K562 (cell line): ENCODE data around the gene ARHGAP28. TPM values are rescaled to one million over a fixed set of nuclear protein-coding genes. Genes with fewer than 3 reads are reported as not detected.

Experiments
- ATAC-seq: fragments of 200-7000 bp; cut with Tn5 transposase; 3 replicates; pipeline ENCODE4 v1.9.1; 2020; ENCODE audit warnings: moderate library complexity
- BruUV-seq: library from RNA; stranded (reverse); fragments of 400-500 nt; replicated peaks from 2 replicates; lab custom pipeline; 2021; lab: Mats Ljungman, UMichigan
- CTCF ChIA-PET: fragments of 300-600 bp; formaldehyde crosslinking; extraction: SDS; loops from one replicate; lab custom pipeline; 2021; ENCODE audit warnings: low intra/inter-chr PET ratio; lab: Yijun Ruan, JAX
- POLR2A ChIA-PET: fragments of 300-600, 350-650 bp; sonication (Branson Sonifier 250); formaldehyde crosslinking; extraction: SDS; loops from one replicate; lab custom pipeline; 2021; ENCODE audit warnings: antibody characterized with exemption, inconsistent platforms; lab: Yijun Ruan, JAX
- DNase-seq, 4 experiments: peaks; one replicate each; pipeline versions ENCODE4 v3.0.0 to v3.0.0-alpha.2; 2011 to 2018; ENCODE audit warnings: low spot score in 3 of 4, mixed read lengths in 3 of 4; ENCODE audit errors: extremely low read depth in 1 of 4
- FAIRE-seq: peaks from 2 replicates; lab custom pipeline; 2011; peaks lifted over from hg19 to GRCh38; lab: Jason Lieb, UNC
- H2AFZ ChIP-seq: 2 replicates; pipeline ENCODE4 v1.6.0; 2011; ENCODE audit warnings: low read depth, low read length, control low read depth, inconsistent platforms
- H3K27ac ChIP-seq: fragments of 200-600 bp; 3 replicates; pipeline ENCODE4 v1.8.0; 2011; ENCODE audit warnings: low read depth, mild to moderate bottlenecking, control low read depth, inconsistent platforms, low read length, moderate library complexity, mixed read lengths; ENCODE audit errors: extremely low read depth
- H3K27me3 ChIP-seq, 2 experiments: fragments of 300-600 bp in 1 of 2; 2 replicates in 1 of 2; 3 replicates in 1 of 2; pipeline versions ENCODE4 v1.6.0 to v1.8.0; 2011; ENCODE audit warnings: inconsistent platforms in 2 of 2, low read length in 2 of 2, mild to moderate bottlenecking in 1 of 2, mixed read lengths in 1 of 2, moderate library complexity in 1 of 2; ENCODE audit not compliant: control insufficient read depth in 2 of 2, insufficient read depth in 2 of 2
- H3K36me3 ChIP-seq: fragments of 300-600 bp; 3 replicates; pipeline ENCODE4 v1.8.0; 2011; ENCODE audit warnings: mild to moderate bottlenecking, low read length, inconsistent platforms; ENCODE audit not compliant: control insufficient read depth, insufficient read depth
- H3K4me1 ChIP-seq, 2 experiments: fragments of 200-600 bp in 1 of 2; replicated peaks in 1 of 2; 2 replicates in 1 of 2; 3 replicates in 1 of 2; pipeline versions ENCODE4 v1.5.1 to v1.8.0; 2011; ENCODE audit warnings: inconsistent platforms in 2 of 2, low read length in 2 of 2, mild to moderate bottlenecking in 1 of 2, mixed read lengths in 1 of 2, moderate library complexity in 1 of 2; ENCODE audit not compliant: control insufficient read depth in 2 of 2, insufficient read depth in 2 of 2
- H3K4me2 ChIP-seq: 2 replicates; pipeline ENCODE4 v1.6.1; 2011; ENCODE audit warnings: low read length, control low read depth, inconsistent platforms, mixed read lengths; ENCODE audit not compliant: insufficient read depth
- H3K4me3 ChIP-seq: fragments of 200-600 bp; sonication (generic), shearing (Covaris generic); 2 replicates; pipeline ENCODE4 v1.5.1; 2016; ENCODE audit warnings: control low read depth, inconsistent platforms
- H3K79me2 ChIP-seq: fragments of 200-600 bp; 3 replicates; pipeline ENCODE4 v1.8.0; 2011; ENCODE audit warnings: low read length, inconsistent platforms; ENCODE audit not compliant: control insufficient read depth, insufficient read depth
- H3K9ac ChIP-seq, 2 experiments: 2 replicates each; pipeline versions ENCODE4 v1.6.0 to v1.6.1; 2011; ENCODE audit warnings: low read depth in 2 of 2, low read length in 2 of 2, control low read depth in 1 of 2, inconsistent platforms in 1 of 2, mild to moderate bottlenecking in 1 of 2, mixed read lengths in 1 of 2; ENCODE audit not compliant: insufficient read depth in 1 of 2
- H3K9me1 ChIP-seq: one replicate; pipeline ENCODE4 v1.6.0; 2011; ENCODE audit warnings: inconsistent platforms, mild to moderate bottlenecking, low read length, moderate library complexity; ENCODE audit not compliant: control insufficient read depth, insufficient read depth
- H3K9me3 ChIP-seq: replicated peaks from 2 replicates; pipeline ENCODE4 v1.5.1; 2011; ENCODE audit warnings: low read depth, low read length, inconsistent platforms; ENCODE audit not compliant: control insufficient read depth, insufficient read depth
- H4K20me1 ChIP-seq: replicated peaks from 2 replicates; pipeline ENCODE4 v1.6.1; 2011; ENCODE audit warnings: low read length, inconsistent platforms, mixed read lengths; ENCODE audit not compliant: control insufficient read depth, insufficient read depth
- ATF4 ChIP-seq: fragments of 450-650 bp; formaldehyde crosslinking; IDR thresholded peaks from 2 replicates; pipeline ENCODE4 v1.4.0; 2022; ENCODE audit warnings: mild to moderate bottlenecking, moderate library complexity
- ATF7 ChIP-seq: fragments of 450-650 bp; IDR thresholded peaks from 2 replicates; pipeline ENCODE4 v1.7.1; 2014; ENCODE audit warnings: mild to moderate bottlenecking, moderate library complexity
- BRF2 ChIP-seq: IDR thresholded peaks from 3 replicates; pipeline ENCODE4 v1.6.1; 2011; ENCODE audit warnings: borderline replicate concordance, mild to moderate bottlenecking; ENCODE audit not compliant: insufficient read length, insufficient read depth
- CHD4 ChIP-seq: fragments of 200-600 bp; sonication (generic); IDR thresholded peaks from 3 replicates; pipeline ENCODE4 v1.6.1; 2012; ENCODE audit warnings: low read depth, mild to moderate bottlenecking, mixed read lengths, low read length, inconsistent platforms; ENCODE audit not compliant: insufficient read depth, insufficient replicate concordance, poor library complexity, severe bottlenecking
- CREB3L1 ChIP-seq: fragments of 450-650 bp; IDR thresholded peaks from 2 replicates; pipeline ENCODE4 v1.6.1; 2014; ENCODE audit warnings: low read depth, mild to moderate bottlenecking, moderate library complexity, borderline replicate concordance
- KDM5B ChIP-seq: fragments of 200-600 bp; sonication (generic); IDR thresholded peaks from 2 replicates; pipeline ENCODE4 v1.6.1; 2012; ENCODE audit warnings: low read depth, mild to moderate bottlenecking, moderate library complexity, low read length, control low read depth, inconsistent platforms; ENCODE audit not compliant: insufficient replicate concordance
- MECOM ChIP-seq: fragments of 250-450 bp; sonication (Bioruptor Pico); IDR thresholded peaks from 2 replicates; pipeline ENCODE4 v1.8.0; 2022; ENCODE audit warnings: inconsistent platforms
- NCOR1 ChIP-seq: fragments of 450-650 bp; IDR thresholded peaks from 2 replicates; pipeline ENCODE4 v1.6.1; 2016; ENCODE audit warnings: mild to moderate bottlenecking, moderate library complexity
- NFYB ChIP-seq: IDR thresholded peaks from 2 replicates; pipeline ENCODE4 v1.6.1; 2011; ENCODE audit warnings: mild to moderate bottlenecking, moderate library complexity; ENCODE audit not compliant: insufficient read length; ENCODE audit errors: extremely low read depth
- OTX1 ChIP-seq: fragments of 450-650 bp; formaldehyde crosslinking; IDR thresholded peaks from 2 replicates; pipeline ENCODE4 v1.4.0; 2022; ENCODE audit warnings: mild to moderate bottlenecking
- RBM14 ChIP-seq: fragments of 200-400 bp; formaldehyde crosslinking; IDR thresholded peaks from 2 replicates; pipeline ENCODE4 v1.6.1; 2018; ENCODE audit warnings: low read depth, mild to moderate bottlenecking, low read length, moderate library complexity, borderline replicate concordance; ENCODE audit not compliant: insufficient read depth
- SMARCB1 ChIP-seq: IDR thresholded peaks from 2 replicates; pipeline ENCODE4 v1.6.1; 2011; ENCODE audit warnings: improper control_type of control experiment, low read depth; ENCODE audit not compliant: insufficient read length
- THRB ChIP-seq: fragments of 450-650 bp; formaldehyde crosslinking; conservative IDR thresholded peaks from 2 replicates; pipeline ENCODE4 v1.4.0; 2022; ENCODE audit warnings: mild to moderate bottlenecking, missing genetic modification characterization
- U2AF2 ChIP-seq: fragments of 200-400 bp; formaldehyde crosslinking; optimal IDR thresholded peaks from 2 replicates; pipeline ENCODE3; 2017; ENCODE audit warnings: low read depth, mild to moderate bottlenecking, low read length
- ZBTB2 ChIP-seq: fragments of 450-650 bp; IDR thresholded peaks from 2 replicates; pipeline ENCODE4 v1.6.1; 2016; ENCODE audit warnings: antibody characterized with exemption
- ZNF311 ChIP-seq: fragments of 250-450 bp; sonication (Bioruptor Pico); IDR thresholded peaks from 2 replicates; pipeline ENCODE4 v1.4.0; 2020; ENCODE audit warnings: mild to moderate bottlenecking, moderate library complexity
- ZNF384 ChIP-seq: IDR thresholded peaks from 2 replicates; pipeline ENCODE4 v1.6.1; 2012; ENCODE audit warnings: low read depth, low read length, improper control_type of control experiment
- WGBS: fragments of 100-300 bp; shearing (Covaris generic); methylation state at CpG from one replicate; pipeline ENCODE4 v1.1.6; 2016; ENCODE audit warnings: low coverage, mixed read lengths; ENCODE audit not compliant: insufficient coverage; ENCODE audit errors: missing lambda C conversion rate; 5-methylcytosine and 5-hydroxymethylcytosine counted together
- in situ Hi-C: fragments of 300-500 bp; cut with MboI; formaldehyde crosslinking; loops from 4 replicates; pipeline ENCODE4 v1.15.0; 2018; ENCODE audit warnings: inconsistent platforms, mixed read lengths
- intact Hi-C: fragments of 100-400 bp; cut with micrococcal nuclease; formaldehyde crosslinking; loops from 2 replicates; pipeline ENCODE4 v1.14.2; 2022
- polyA plus RNA-seq, 8 experiments: library from polyadenylated mRNA; depleted of rRNA in 4 of 8; stranded (reverse) in 5 of 8; unstranded in 3 of 8; fragments of >200 nt; fragmentation: Nextera tagmentation in 2 of 8; fragmentation: Illumina TruSeq in 1 of 8; extraction: Ambion mirVana in 2 of 8; extraction: Trizol in 1 of 8; gene quantifications; 2 replicates each; pipeline versions ENCODE4 v1.2.1 to v1.2.3, GENCODE V29; 2011 to 2014; ENCODE audit warnings: inconsistent platforms in 1 of 8, missing spikeins in 1 of 8
- total RNA-seq, 7 experiments: library from RNA; depleted of rRNA in 6 of 7; stranded (reverse); fragments of >200 nt in 6 of 7; fragmentation: Illumina TruSeq in 2 of 7; extraction: Trizol in 2 of 7; gene quantifications; 2 replicates each; pipeline versions ENCODE4 v1.2.1 to v1.2.3, GENCODE V29; 2011 to 2021; ENCODE audit warnings: low replicate concordance in 1 of 7

Gene ARHGAP28
- total and polyA plus RNA-seq, 9 of the 15 experiments (the other 6 are each of a cell fraction or from before 2014, with no cell fraction given), result 0.93 to 5.9 (median 5.0) TPM

- Histone ChIP-seq H3K9me1 (no peaks in the 10 kb centered on the region), H3K9me3 (no peaks in the 10 kb centered on the region), H2AFZ (no peak overlapping the region), H3K27me3 (no peaks in the 10 kb centered on the region), H3K9ac (no peak overlapping the region), H3K4me1 (no peaks in the 10 kb centered on the region), H3K36me3 (no peaks in the 10 kb centered on the region), H3K4me3 (no peak overlapping the region), H3K27ac (no peak overlapping the region), H4K20me1 (no peaks in the 10 kb centered on the region), H3K4me2 (no peak overlapping the region), H3K79me2 (no peaks in the 10 kb centered on the region)
- in situ Hi-C loops, result no loop called here
- WGBS, result 0% methylated on average over 1 of the region's 1 CpG
- no peak for ATAC-seq
- intact Hi-C loops, result no loop called here
- ChIA-PET POLR2A (no interaction called here), CTCF (no interaction called here)
- no TSS peak for BruUV-seq
- no peak for FAIRE-seq
- DNase-seq, result no peak
- no peak for TF ChIP-seq ATF4
- no peak for TF ChIP-seq ATF7
- TF ChIP-seq CHD4, result no peak
- no peak for TF ChIP-seq OTX1 (CRISPR knock-in tag)
- no peak for TF ChIP-seq NCOR1
- TF ChIP-seq ZNF384, result no peak
- TF ChIP-seq CREB3L1, result no peak
- no peak for TF ChIP-seq NFYB
- TF ChIP-seq RBM14, result no peak
- TF ChIP-seq KDM5B, result no peak
- TF ChIP-seq ZBTB2, result no peak
- no peak for TF ChIP-seq SMARCB1
- no peak for TF ChIP-seq ZNF311 (CRISPR knock-in tag)
- no peak for TF ChIP-seq THRB (CRISPR knock-in tag)
- TF ChIP-seq U2AF2, result no peak
- TF ChIP-seq MECOM (CRISPR knock-in tag), result no peak
- no peak for TF ChIP-seq BRF2
Observed at GRCh38 chr18:6821356-6821755, 91.8 kb downstream of the ARHGAP28 start.
